IPS-11a (cell line): ENCODE results near the gene TEKTIP1.
"Not testable (repeated sequence)": the region's sequence is repeated elsewhere in the genome, so short reads cannot be mapped to it uniquely, and the experiment has no call there.

Source experiments
- H3K4me3 ChIP-seq: one replicate; pipeline ENCODE4 v1.5.1; 2013; ENCODE audit warnings: low read depth, low read length, control low read depth

The TEKTIP1 gene

GRCh38 chr19:3581792-3582191, 42.8 kb downstream of the TEKTIP1 start:
- H3K4me3 ChIP-seq, result not testable (repeated sequence)

- H3K4me3 ChIP-seq, result not testable (repeated sequence)
Observed at GRCh38 chr19:3584036-3584802, 45.2 kb downstream of the TEKTIP1 start.

GRCh38 chr19:3585301-3586126, 46.5 kb downstream of the TEKTIP1 start, which contains the start of gene GIPC3:
Gene GIPC3, plus strand, starts transcription at chr19:3585478. Its CDS starts 120 bp downstream, at chr19:3585598.
- peak within 1 kb of the TSS; percentile 20 for H3K4me3 ChIP-seq

DNA sequence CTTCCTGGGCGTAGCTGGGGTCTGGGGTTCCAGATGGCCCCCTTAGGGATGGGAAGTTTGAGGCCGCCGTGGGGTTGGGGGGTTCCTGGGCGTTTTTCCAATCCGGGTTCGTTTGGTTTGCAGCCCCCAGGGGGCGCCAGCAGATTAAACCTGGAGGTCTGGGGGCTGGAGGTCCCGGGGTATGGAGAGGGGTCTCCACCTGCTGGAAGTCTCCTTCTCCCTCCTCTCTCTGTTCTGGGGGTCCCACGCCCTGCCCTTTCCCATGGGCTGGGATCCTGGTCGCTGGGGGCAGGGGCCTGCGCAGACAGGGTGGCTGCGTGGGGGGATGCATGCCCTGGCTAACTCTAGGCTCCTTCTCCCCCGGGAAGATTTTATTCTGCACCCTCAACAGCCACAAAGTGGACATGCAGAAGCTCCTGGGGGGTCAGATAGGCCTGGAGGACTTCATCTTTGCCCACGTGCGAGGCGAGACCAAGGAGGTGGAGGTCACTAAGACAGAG, 47.2 kb downstream of the TEKTIP1 start:
- no peak overlapping the region for H3K4me3 ChIP-seq

DNA sequence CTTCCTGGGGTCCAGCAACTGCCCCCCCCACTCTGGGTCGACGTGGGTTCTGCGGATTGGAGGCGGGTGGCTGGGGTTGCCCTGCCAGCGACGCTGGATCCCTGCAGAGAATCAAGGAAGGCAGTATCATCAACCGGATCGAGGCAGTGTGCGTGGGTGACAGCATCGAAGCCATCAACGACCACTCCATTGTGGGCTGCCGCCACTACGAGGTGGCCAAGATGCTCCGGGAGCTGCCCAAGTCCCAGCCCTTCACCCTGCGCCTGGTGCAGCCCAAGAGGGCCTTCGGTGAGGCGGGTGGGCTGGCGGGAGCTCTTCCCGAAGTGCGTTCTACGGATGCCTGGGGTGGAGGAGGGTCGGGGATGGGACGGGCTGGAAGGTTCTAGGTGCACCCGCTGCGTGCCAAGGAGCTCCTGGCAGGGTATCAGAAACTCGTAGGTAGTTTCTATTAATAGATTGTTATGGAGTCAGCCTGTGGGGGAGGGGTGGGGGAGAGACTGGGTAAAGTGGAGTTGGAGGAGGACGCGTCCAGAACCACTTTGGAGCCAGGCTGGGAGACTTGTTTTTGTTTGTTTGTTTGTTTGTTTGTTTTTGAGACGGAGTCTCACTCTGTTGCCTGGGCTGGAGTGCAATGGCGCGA, 47.9 kb downstream of the TEKTIP1 start:
- no peak overlapping the region for H3K4me3 ChIP-seq

GRCh38 chr19:3589439-3589838, 50.5 kb downstream of the TEKTIP1 start:
- H3K4me3 ChIP-seq, result no peak overlapping the region

DNA sequence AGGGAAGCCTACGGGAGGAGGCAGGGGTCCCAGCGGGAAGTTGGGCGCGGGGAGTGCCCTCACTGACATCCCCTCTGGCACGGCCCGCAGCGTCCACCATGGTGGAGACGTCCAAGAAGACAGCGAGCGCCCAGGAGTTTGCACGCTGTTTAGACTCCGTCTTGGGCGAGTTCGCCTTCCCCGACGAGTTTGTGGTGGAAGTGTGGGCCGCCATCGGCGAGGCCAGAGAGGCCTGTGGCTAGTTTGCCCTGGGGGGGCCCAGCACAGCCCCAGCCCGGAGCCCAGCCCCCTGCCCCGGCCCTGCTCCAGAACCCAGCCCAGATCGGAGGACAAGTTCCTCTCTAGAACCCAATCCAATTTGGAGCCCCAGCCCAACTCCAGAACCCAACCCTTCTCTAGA, 51.0 kb downstream of the TEKTIP1 start:
- H3K4me3 ChIP-seq, result no peak overlapping the region

GRCh38 chr19:3590991-3591659, 52.2 kb downstream of the TEKTIP1 start:
- no peak overlapping the region for H3K4me3 ChIP-seq

GRCh38 chr19:3591876-3592613, 53.1 kb downstream of the TEKTIP1 start:
- no peak overlapping the region for H3K4me3 ChIP-seq

DNA sequence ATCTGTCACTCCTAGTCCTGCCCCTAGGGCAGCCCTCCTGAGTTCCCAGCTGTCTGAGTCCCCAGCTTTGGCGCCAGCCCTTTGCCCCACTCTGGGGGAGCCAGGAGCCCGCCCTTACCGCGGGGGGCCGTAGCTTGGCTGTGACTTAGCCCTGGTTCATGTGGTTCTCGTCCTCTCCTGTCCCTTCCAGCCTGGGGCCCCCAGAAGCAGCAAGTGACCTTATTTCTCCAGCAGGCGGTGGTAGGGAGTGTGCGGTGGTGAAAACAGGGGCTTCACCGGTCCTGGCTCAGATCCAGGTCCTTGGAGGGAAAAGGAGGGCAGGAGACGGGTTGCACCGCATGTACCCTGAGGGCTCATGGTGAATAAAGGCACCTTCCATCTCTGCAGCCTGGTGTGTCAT, 54.2 kb downstream of the TEKTIP1 start:
- no peak overlapping the region for H3K4me3 ChIP-seq
